GM19043 (cell line): ENCODE data around the gene RPS6KA5.

Source experiments
- ATAC-seq: cut with Tn5 transposase; IDR thresholded peaks from one replicate; pipeline ENCODE4 v1.9.1; 2021; ENCODE audit warnings: low read depth; ENCODE audit not compliant: unreplicated experiment

Gene RPS6KA5

GRCh38 chr14:90815822-90816662, 244.4 kb downstream of the RPS6KA5 start, which contains the start of gene TTC7B:
Gene TTC7B, minus strand, starts transcription at chr14:90816430. Its CDS starts 135 bp downstream, at chr14:90816295.
- ATAC-seq, result peak; percentile 50

GRCh38 chr14:90815572-90815821, 244.9 kb downstream of the RPS6KA5 start:
- no peak for ATAC-seq

- ATAC-seq, result no peak
These were observed 245.5 kb downstream of the RPS6KA5 start for GRCh38 chr14:90814806-90815571.

- ATAC-seq, result no peak
These were observed 247.0 kb downstream of the RPS6KA5 start for GRCh38 chr14:90813442-90813841.

- no peak for ATAC-seq
These were observed 248.3 kb downstream of the RPS6KA5 start for GRCh38 chr14:90812109-90812508.

GRCh38 chr14:90811641-90812040, 248.8 kb downstream of the RPS6KA5 start:
- no peak for ATAC-seq

GRCh38 chr14:90810806-90811205, 249.6 kb downstream of the RPS6KA5 start:
- ATAC-seq, result no peak

GRCh38 chr14:90809530-90810312, 250.7 kb downstream of the RPS6KA5 start:
- no peak for ATAC-seq

- ATAC-seq, result no peak
These were observed 251.5 kb downstream of the RPS6KA5 start for GRCh38 chr14:90808759-90809529.

- no peak for ATAC-seq
These were observed 253.4 kb downstream of the RPS6KA5 start for GRCh38 chr14:90807060-90807459.

GRCh38 chr14:90805662-90806540, 254.5 kb downstream of the RPS6KA5 start:
- ATAC-seq, result no peak

- no peak for ATAC-seq
These were observed 255.4 kb downstream of the RPS6KA5 start for GRCh38 chr14:90805084-90805391.

GRCh38 chr14:90804292-90805083, 256.0 kb downstream of the RPS6KA5 start:
- no peak for ATAC-seq

GRCh38 chr14:90803249-90803648, 257.2 kb downstream of the RPS6KA5 start:
- no peak for ATAC-seq

- ATAC-seq, result no peak
These were observed 261.0 kb downstream of the RPS6KA5 start for GRCh38 chr14:90799420-90799819.

GRCh38 chr14:90797919-90798318, 262.5 kb downstream of the RPS6KA5 start:
- no peak for ATAC-seq
